RPMI7951 (cell line): ENCODE data around the gene RHBDL1. TPM values are rescaled to one million over a fixed set of nuclear protein-coding genes. Genes with fewer than 3 reads are reported as not detected.
A peak's percentile ranks its signal among the peaks of the same experiment; 100 is the strongest.

Experiments used
- DNase-seq: peaks from one replicate; pipeline ENCODE4 v3.0.0-alpha.2; 2012; ENCODE audit warnings: low read depth
- total RNA-seq: library from RNA; depleted of rRNA; stranded (reverse); fragments of >200 nt; shearing (Covaris generic); gene quantifications from 2 replicates; pipeline ENCODE4 v1.2.3, GENCODE V29; 2014

The RHBDL1 gene
- total RNA-seq, 1 experiment from 2014 or later, result 0.72 TPM

- peak; percentile 91 for DNase-seq
Observed at GRCh38 chr16:636206-637080, 39.0 kb upstream of the RHBDL1 start, which contains the start of gene METTL26. Gene METTL26 (minus strand): TSS chr16:636305. CDS start chr16:636290, 15 bp downstream.

GRCh38 chr16:637081-638018 is 38.1 kb upstream of the RHBDL1 start:
- DNase-seq, result peak; percentile 84

- DNase-seq, result no peak
Observed at GRCh38 chr16:638034-638543, 37.4 kb upstream of the RHBDL1 start.

GRCh38 chr16:638836-639235 is 36.6 kb upstream of the RHBDL1 start:
- DNase-seq, result no peak

- DNase-seq, result no peak
Observed at GRCh38 chr16:640614-641013, 34.9 kb upstream of the RHBDL1 start.

GRCh38 chr16:641326-642188 is 33.9 kb upstream of the RHBDL1 start, which contains the start of gene MCRIP2:
Gene MCRIP2 (plus strand): TSS chr16:641828. CDS start chr16:641992, 164 bp downstream.
- peak; percentile 67 for DNase-seq

- DNase-seq, result peak; percentile 68
Observed at GRCh38 chr16:642189-643049, 33.1 kb upstream of the RHBDL1 start.

GRCh38 chr16:643050-643368 is 32.5 kb upstream of the RHBDL1 start:
- no peak for DNase-seq

- no peak for DNase-seq
Observed at GRCh38 chr16:644556-644955, 30.9 kb upstream of the RHBDL1 start.

GRCh38 chr16:645852-646678 is 29.4 kb upstream of the RHBDL1 start:
- peak; percentile 15 for DNase-seq

- no peak for DNase-seq
Observed at GRCh38 chr16:646679-647172, 28.7 kb upstream of the RHBDL1 start.

- DNase-seq, result no peak
Observed at GRCh38 chr16:647173-647902, 28.1 kb upstream of the RHBDL1 start.

- DNase-seq, result peak; percentile 15
Observed at GRCh38 chr16:648071-648780, 27.2 kb upstream of the RHBDL1 start.

GRCh38 chr16:648781-649589 is 26.5 kb upstream of the RHBDL1 start, which contains the start of gene WDR90:
Gene WDR90 (plus strand): TSS chr16:649365. CDS start chr16:649417, 52 bp downstream.
- peak; percentile 86 for DNase-seq

- DNase-seq, result no peak
Observed at GRCh38 chr16:649631-650030, 25.8 kb upstream of the RHBDL1 start.

- DNase-seq, result no peak
Observed at GRCh38 chr16:651844-652243, 23.6 kb upstream of the RHBDL1 start.
